Mucosa of descending colon (tissue), 3 donors: Measurements from ENCODE around the gene CD3D. TPM values are rescaled to one million over a fixed set of nuclear protein-coding genes. Genes with fewer than 3 reads are reported as not detected.

ENCODE experiments used
- ATAC-seq: fragments of 200-7000 bp; cut with Tn5 transposase; one replicate; pipeline ENCODE4 v1.9.1; 2020; ENCODE audit warnings: mild to moderate bottlenecking, moderate library complexity
- DNase-seq, 3 donors: peaks; one replicate each; pipeline ENCODE4 v3.0.0-alpha.2; 2020
- H3K36me3 ChIP-seq: fragments of 200-600 bp; one replicate; pipeline ENCODE4 v1.8.0; 2021; ENCODE audit warnings: low read depth, mild to moderate bottlenecking
- H3K4me1 ChIP-seq: fragments of 200-600 bp; one replicate; pipeline ENCODE4 v1.8.0; 2021; ENCODE audit warnings: low read depth, mild to moderate bottlenecking
- H3K4me3 ChIP-seq: fragments of 200-600 bp; one replicate; pipeline ENCODE4 v1.8.0; 2021; ENCODE audit warnings: mild to moderate bottlenecking
- H3K9me3 ChIP-seq: fragments of 200-600 bp; one replicate; pipeline ENCODE4 v1.8.0; 2021; ENCODE audit warnings: mild to moderate bottlenecking
- CTCF ChIP-seq: fragments of 200-600 bp; IDR thresholded peaks from one replicate; pipeline ENCODE4 v1.8.0; 2022; ENCODE audit warnings: antibody characterized with exemption, mild to moderate bottlenecking
- intact Hi-C, 2 donors: fragments of 100-400 bp; cut with DNase I in 1 of 2; cut with micrococcal nuclease in 1 of 2; formaldehyde crosslinking; loops; one replicate each; pipeline versions ENCODE4 v1.11.0 to v1.11.1; 2022; cut with DNase I, micrococcal nuclease
- total RNA-seq, 3 donors: library from RNA; stranded (reverse); fragmentation: NEBNext Ultra II Directional in 2 of 3; extraction: Animal tissue kit (Norgen Biotek cat#: 25700) in 2 of 3; gene quantifications; one replicate each; pipeline versions ENCODE4 v1.2.1 to v1.2.4, GENCODE V29; 2021 to 2023
- donor health status: DM: no; HTN: no; CAD: no; lungs with moderate emphysema.
- donor health status: DM: no; HTN: no; CAD: no.
- donor health status: DM: no; HTN: yes; CAD: no.

Gene CD3D
- total RNA-seq, 3 donors from 2014 or later: 4.9 to 8.1 (median 7.7) TPM

- no peak for TF ChIP-seq CTCF
- DNase-seq: no peak
- intact Hi-C loops: no loop called here
- H3K36me3 ChIP-seq: no peaks in the 10 kb centered on the region
- no peak overlapping the region for H3K4me3 ChIP-seq
- no peak for ATAC-seq
- H3K9me3 ChIP-seq: no peaks in the 10 kb centered on the region
- no peaks in the 10 kb centered on the region for H3K4me1 ChIP-seq
These were observed 33.5 kb upstream of the CD3D start for GRCh38 chr11:118375978-118376377.

- ATAC-seq (no peak), DNase-seq (no peak)
- Histone ChIP-seq H3K4me3 (no peak overlapping the region), H3K36me3 (no peaks in the 10 kb centered on the region), H3K9me3 (no peaks in the 10 kb centered on the region), H3K4me1 (no peaks in the 10 kb centered on the region)
- intact Hi-C loops: no loop called here
- no peak for TF ChIP-seq CTCF
These were observed 32.2 kb upstream of the CD3D start for GRCh38 chr11:118374729-118375128.

- no peak for TF ChIP-seq CTCF
- no peaks in the 10 kb centered on the region for H3K9me3 ChIP-seq
- DNase-seq (no peak), ATAC-seq (no peak)
- intact Hi-C loops: no loop called here
- no peaks in the 10 kb centered on the region for H3K36me3 ChIP-seq
- H3K4me3 ChIP-seq: no peak overlapping the region
- no peaks in the 10 kb centered on the region for H3K4me1 ChIP-seq
These were observed 31.4 kb upstream of the CD3D start for GRCh38 chr11:118373871-118374270.

- H3K4me3 ChIP-seq: no peak overlapping the region
- TF ChIP-seq CTCF: no peak
- no peaks in the 10 kb centered on the region for H3K9me3 ChIP-seq
- intact Hi-C loops: no loop called here
- DNase-seq: no peak
- no peaks in the 10 kb centered on the region for H3K36me3 ChIP-seq
- H3K4me1 ChIP-seq: no peaks in the 10 kb centered on the region
- no peak for ATAC-seq
These were observed 30.8 kb upstream of the CD3D start for GRCh38 chr11:118373263-118373662.

GRCh38 chr11:118370774-118371173 lies 28.3 kb upstream of the CD3D start:
- H3K4me3 ChIP-seq: no peak overlapping the region
- H3K4me1 ChIP-seq: no peaks in the 10 kb centered on the region
- H3K9me3 ChIP-seq: no peaks in the 10 kb centered on the region
- no peak for TF ChIP-seq CTCF
- intact Hi-C loops: no loop called here
- DNase-seq (no peak), ATAC-seq (no peak)
- no peaks in the 10 kb centered on the region for H3K36me3 ChIP-seq

GRCh38 chr11:118366287-118366686 lies 23.8 kb upstream of the CD3D start:
- no peak for TF ChIP-seq CTCF
- no peak for ATAC-seq
- intact Hi-C loops: no loop called here

More at GRCh38 chr11:118366287-118366686, 23.8 kb upstream of the CD3D start:
- no peak for DNase-seq
- H3K36me3 ChIP-seq: peaks cover 2% of the 10 kb centered on the region
- H3K4me3 ChIP-seq: no peak overlapping the region
- H3K4me1 ChIP-seq: no peaks in the 10 kb centered on the region
- H3K9me3 ChIP-seq: no peaks in the 10 kb centered on the region
